Measurements from ENCODE around the gene CGAS. TPM values are rescaled to one million over a fixed set of nuclear protein-coding genes. Genes with fewer than 3 reads are reported as not detected.

Gene CGAS
- total and polyA plus RNA-seq, 2 of the 4 experiments (the other 2 are of a cell fraction) = 1.5 to 1.6 TPM

Small RNAs within 50 kb of the gene (microRNA-seq; reads per million reads assigned to microRNA genes)
- not detected for gene RN7SL827P (ENCODE audit: insufficient read depth, insufficient read length)
- gene RNU6-975P (ENCODE audit: insufficient read depth, insufficient read length) = not detected

Small RNAs within 50 kb of the gene (small RNA-seq; reads per million reads assigned to genes)
- 0 reads per million in 5 experiments for gene RN7SL827P
- gene RNU6-975P = 0 reads per million in 5 experiments

Other genes with a start within 250 kb of the CGAS start
- 0.18 TPM in 1 of 2 replicates, not detected in the other for gene KHDC1L, start 226.8 kb downstream of the CGAS start, total RNA-seq (2012; rRNA removed)
- gene KHDC1L, start 226.8 kb downstream of the CGAS start, polyA plus RNA-seq (2012; rRNA removed) = 0.22 and 0.68 TPM in 2 replicates
- gene KHDC1, start 189.1 kb downstream of the CGAS start, total RNA-seq (2012; rRNA removed) = 1.6 and 1.7 TPM in 2 replicates
- gene KHDC1, start 189.1 kb downstream of the CGAS start, polyA plus RNA-seq (2012; rRNA removed) = 4.1 and 5.5 TPM in 2 replicates
- gene DPPA5, start 98.0 kb downstream of the CGAS start, total RNA-seq (2012; rRNA removed) = not detected in 2 replicates
- not detected in 2 replicates for gene DPPA5, start 98.0 kb downstream of the CGAS start, polyA plus RNA-seq (2012; rRNA removed)
- not detected in 2 replicates for gene KHDC3L, start 89.6 kb downstream of the CGAS start, total RNA-seq (2012; rRNA removed)
- not detected in 2 replicates for gene KHDC3L, start 89.6 kb downstream of the CGAS start, polyA plus RNA-seq (2012; rRNA removed)
- gene OOEP, start 82.4 kb downstream of the CGAS start, total RNA-seq (2012; rRNA removed) = not detected in 2 replicates
- not detected in 2 replicates for gene OOEP, start 82.4 kb downstream of the CGAS start, polyA plus RNA-seq (2012; rRNA removed)
- under 0.01 TPM in 1 of 2 replicates, not detected in the other for gene DDX43, start 57.5 kb downstream of the CGAS start, total RNA-seq (2012; rRNA removed)
- gene DDX43, start 57.5 kb downstream of the CGAS start, polyA plus RNA-seq (2012; rRNA removed) = 0.07 TPM in 1 of 2 replicates, not detected in the other
- 34.7 and 39.8 TPM in 2 replicates for gene MTO1, start 9.4 kb upstream of the CGAS start, total RNA-seq (2012; rRNA removed)
- gene MTO1, start 9.4 kb upstream of the CGAS start, polyA plus RNA-seq (2012; rRNA removed) = 12.7 and 15.0 TPM in 2 replicates
- 28,223 and 30,152 TPM in 2 replicates for gene EEF1A1, start 68.7 kb upstream of the CGAS start, total RNA-seq (2012; rRNA removed)
- gene EEF1A1, start 68.7 kb upstream of the CGAS start, polyA plus RNA-seq (2012; rRNA removed) = 11,870 and 14,757 TPM in 2 replicates
- 27.2 and 37.5 TPM in 2 replicates for gene SLC17A5, start 201.7 kb upstream of the CGAS start, total RNA-seq (2012; rRNA removed)
- 18.7 and 20.8 TPM in 2 replicates for gene SLC17A5, start 201.7 kb upstream of the CGAS start, polyA plus RNA-seq (2012; rRNA removed)
- gene CD109, start 243.9 kb upstream of the CGAS start, total RNA-seq (2012; rRNA removed) = 5.0 and 7.2 TPM in 2 replicates
- gene CD109, start 243.9 kb upstream of the CGAS start, polyA plus RNA-seq (2012; rRNA removed) = 2.6 and 3.6 TPM in 2 replicates

Measured in IMR-90 (cell line).